ENCODE measurements around the gene CDK5. TPM values are rescaled to one million over a fixed set of nuclear protein-coding genes. Genes with fewer than 3 reads are reported as not detected.

Gene CDK5
- total and polyA plus RNA-seq, 2 of the 13 experiments (the other 11 are each of a cell fraction or from before 2014, with no cell fraction given) = 16.4 to 21.3 TPM

- H3K27ac ChIP-seq (ENCODE audit: extremely low read length, insufficient read depth, low read length) = peak overlapping the region; percentile 86
- POLR2A ChIA-PET = interaction anchor here (0.8 to 2.0 kb wide), 7 partner anchors 18 to 49 kb away, joined by 3 to 8 read pairs (median 5); partner anchors contain the start of genes ABCB8, AGAP3, FASTK and TMUB1
- intact Hi-C loops (cut with micrococcal nuclease; ENCODE audit: unreplicated experiment) (loop anchor here (1.0 to 2.0 kb wide), 3 partner anchors 29 to 53 kb away; partner anchors contain the start of genes ABCB8 and AGAP3), in situ Hi-C loops (cut with HindIII; ENCODE audit: extremely low pct_ligation_motif_present, low pct_unique_long_range_greater_than_20kb) (no loop called here)
- 0 out of 5 replicates have a peak, but pooled peaks cover 0 to 2% of the 10 kb centered on the region in 2 experiments for H3K36me3 ChIP-seq (replicated peaks in 1 of 2; ENCODE audit: control insufficient read depth in 1 of 2, insufficient read depth in 2 of 2, low read length in 2 of 2)
- H3K4me3 ChIP-seq (replicated peaks in 1 of 3; ENCODE audit: insufficient read depth in 1 of 3, low read depth in 2 of 3, low read length in 3 of 3) = peak overlapping the region; percentile 69 to 92 (median 90)
- no peaks in the 10 kb centered on the region; a peak in 1 of 5 replicates for H3K27me3 ChIP-seq (ENCODE audit: control insufficient read depth in 1 of 2, insufficient read depth in 2 of 2, low read length in 2 of 2)
- peaks cover 42% of the 10 kb centered on the region for H3K4me1 ChIP-seq (ENCODE audit: insufficient read depth, low read length)
- H3K79me2 ChIP-seq (ENCODE audit: insufficient read depth, low read length) = peaks cover 14% of the 10 kb centered on the region
- FAIRE-seq (peak; percentile 97), ATAC-seq (peak; percentile 79), DNase-seq (ENCODE audit: low spot score) (peak; percentile 99)
- peak overlapping the region; percentile 98 for H3K4me2 ChIP-seq (ENCODE audit: low read depth, low read length)
- H3K9ac ChIP-seq (ENCODE audit: insufficient read depth, low read depth, low read length) = peak overlapping the region; percentile 87
- WGBS (ENCODE audit: low lambda C conversion rate) = 3% methylated on average over 12 of the region's 46 CpGs
- BruUV-seq (replicated peaks) = TSS peak; percentile 79
- no peak overlapping the region for H2AFZ ChIP-seq (ENCODE audit: low read length)
- CTCF ChIA-PET (ENCODE audit: low intra/inter-chr PET ratio, low total read pairs) = no interaction called here
- no peaks in the 10 kb centered on the region for H3K9me3 ChIP-seq (ENCODE audit: low read length)
- no peaks in the 10 kb centered on the region for H4K20me1 ChIP-seq (ENCODE audit: insufficient read depth, low read length)
- TF ChIP-seq BHLHE40 (IDR thresholded peaks at IDR 0.05; ENCODE audit: low read length) (0 out of 2 replicates have a peak, but pooled peaks have one; percentile 9), KLF13 (CRISPR knock-in tag; IDR thresholded peaks at IDR 0.05) (0 out of 2 replicates have a peak, but pooled peaks have one; percentile 51), SUZ12 (IDR thresholded peaks at IDR 0.05; ENCODE audit: low read depth, low read length) (peak; percentile 92), U2AF2 (IDR thresholded peaks at IDR 0.05; ENCODE audit: low read depth, low read length) (no peak), HHEX (CRISPR knock-in tag; IDR thresholded peaks at IDR 0.05) (no peak), ZMAT5 (CRISPR knock-in tag; IDR thresholded peaks at IDR 0.05; ENCODE audit: borderline replicate concordance, low read depth) (no peak), ZNF547 (CRISPR knock-in tag; IDR thresholded peaks at IDR 0.05) (no peak), ZNF549 (CRISPR knock-in tag; IDR thresholded peaks at IDR 0.05) (no peak), HOXD1 (CRISPR knock-in tag; IDR thresholded peaks at IDR 0.05) (0 out of 2 replicates have a peak, but pooled peaks have one; percentile 18), ZNF703 (CRISPR knock-in tag; IDR thresholded peaks at IDR 0.05; ENCODE audit: borderline replicate concordance) (no peak), ZKSCAN8 (CRISPR knock-in tag; IDR thresholded peaks at IDR 0.05; ENCODE audit: borderline replicate concordance) (no peak; the same call in 1 of the 2 replicates), ZNF891 (CRISPR knock-in tag; IDR thresholded peaks at IDR 0.05) (peak; percentile 53; the same call in 1 of the 2 replicates), ZFYVE20 (CRISPR knock-in tag; IDR thresholded peaks at IDR 0.05; ENCODE audit: borderline replicate concordance, low read depth) (no peak), SP1 (IDR thresholded peaks at IDR 0.05) (no peak), SP1 (CRISPR knock-in tag; IDR thresholded peaks at IDR 0.05) (peak; percentile 54; the same call in 1 of the 2 replicates), ZNF337 (CRISPR knock-in tag; IDR thresholded peaks at IDR 0.05; ENCODE audit: borderline replicate concordance, low read depth) (no peak), ZNF12 (CRISPR knock-in tag; IDR thresholded peaks at IDR 0.05) (no peak), ZNF432 (CRISPR knock-in tag; IDR thresholded peaks at IDR 0.05; ENCODE audit: borderline replicate concordance) (no peak)
- TF ChIP-seq, protein P1, sequence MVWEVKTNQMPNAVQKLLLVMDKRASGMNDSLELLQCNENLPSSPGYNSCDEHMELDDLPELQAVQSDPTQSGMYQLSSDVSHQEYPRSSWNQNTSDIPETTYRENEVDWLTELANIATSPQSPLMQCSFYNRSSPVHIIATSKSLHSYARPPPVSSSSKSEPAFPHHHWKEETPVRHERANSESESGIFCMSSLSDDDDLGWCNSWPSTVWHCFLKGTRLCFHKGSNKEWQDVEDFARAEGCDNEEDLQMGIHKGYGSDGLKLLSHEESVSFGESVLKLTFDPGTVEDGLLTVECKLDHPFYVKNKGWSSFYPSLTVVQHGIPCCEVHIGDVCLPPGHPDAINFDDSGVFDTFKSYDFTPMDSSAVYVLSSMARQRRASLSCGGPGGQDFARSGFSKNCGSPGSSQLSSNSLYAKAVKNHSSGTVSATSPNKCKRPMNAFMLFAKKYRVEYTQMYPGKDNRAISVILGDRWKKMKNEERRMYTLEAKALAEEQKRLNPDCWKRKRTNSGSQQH (CRISPR knock-in tag; IDR thresholded peaks at IDR 0.05; ENCODE audit: low read depth) = peak; percentile 48; the same call in 1 of the 2 replicates
- TF ChIP-seq, protein P2, sequence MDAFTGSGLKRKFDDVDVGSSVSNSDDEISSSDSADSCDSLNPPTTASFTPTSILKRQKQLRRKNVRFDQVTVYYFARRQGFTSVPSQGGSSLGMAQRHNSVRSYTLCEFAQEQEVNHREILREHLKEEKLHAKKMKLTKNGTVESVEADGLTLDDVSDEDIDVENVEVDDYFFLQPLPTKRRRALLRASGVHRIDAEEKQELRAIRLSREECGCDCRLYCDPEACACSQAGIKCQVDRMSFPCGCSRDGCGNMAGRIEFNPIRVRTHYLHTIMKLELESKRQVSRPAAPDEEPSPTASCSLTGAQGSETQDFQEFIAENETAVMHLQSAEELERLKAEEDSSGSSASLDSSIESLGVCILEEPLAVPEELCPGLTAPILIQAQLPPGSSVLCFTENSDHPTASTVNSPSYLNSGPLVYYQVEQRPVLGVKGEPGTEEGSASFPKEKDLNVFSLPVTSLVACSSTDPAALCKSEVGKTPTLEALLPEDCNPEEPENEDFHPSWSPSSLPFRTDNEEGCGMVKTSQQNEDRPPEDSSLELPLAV (CRISPR knock-in tag; conservative IDR thresholded peaks at IDR 0.05; ENCODE audit: low read depth) = no peak
Measured at GRCh38 chr7:151057989-151058780, 488 bp upstream of the CDK5 start.

Data from HepG2 (cell line).